Vagina (tissue), 2 donors: ENCODE results near the gene ZSCAN1. TPM values are rescaled to one million over a fixed set of nuclear protein-coding genes. Genes with fewer than 3 reads are reported as not detected.

Experiments
- DNase-seq, 2 donors: peaks; one replicate each; pipeline ENCODE4 v3.0.0-alpha.2; 2017; ENCODE audit errors: extremely low spot score in 2 of 2
- H3K27ac ChIP-seq: fragments of 200-600 bp; sonication (generic); one replicate; pipeline ENCODE4 v1.5.1; 2019
- H3K27me3 ChIP-seq: fragments of 200-600 bp; sonication (generic); one replicate; pipeline ENCODE4 v1.5.1; 2019
- H3K36me3 ChIP-seq, 2 donors: fragments of 200-600 bp; sonication (generic); one replicate each; pipeline ENCODE4 v1.5.1; 2017 to 2019
- H3K4me1 ChIP-seq: fragments of 200-600 bp; sonication (generic); one replicate; pipeline ENCODE4 v1.5.1; 2019
- H3K4me3 ChIP-seq, 2 donors: fragments of 200-600 bp; sonication (generic); 1 replicate in 1 of 2; 2 replicates in 1 of 2; pipeline ENCODE4 v1.5.1; 2016 to 2019
- H3K9me3 ChIP-seq: fragments of 200-600 bp; sonication (generic); one replicate; pipeline ENCODE4 v1.5.1; 2019
- CTCF ChIP-seq, 3 experiments: fragments of 450-650 bp in 2 of 3; fragments of 200-600 bp in 1 of 3; sonication (generic) in 1 of 3; IDR thresholded peaks; one replicate each; pipeline ENCODE4 v1.5.1; 2017 to 2019; ENCODE audit warnings: antibody characterized with exemption in 3 of 3, mild to moderate bottlenecking in 2 of 3, moderate library complexity in 2 of 3
- POLR2A ChIP-seq, 2 donors: fragments of 450-650 bp; IDR thresholded peaks; one replicate each; pipeline ENCODE4 v1.6.1; 2017; ENCODE audit warnings: antibody characterized with exemption in 2 of 2, mild to moderate bottlenecking in 2 of 2, moderate library complexity in 2 of 2
- POLR2AphosphoS5 ChIP-seq, 2 donors: sonication (generic); formaldehyde crosslinking; IDR thresholded peaks; one replicate each; pipeline ENCODE4 v1.9.0; 2017; ENCODE audit warnings: antibody characterized with exemption in 2 of 2, mild to moderate bottlenecking in 2 of 2, low read depth in 1 of 2; ENCODE audit not compliant: insufficient read depth in 1 of 2
- intact Hi-C: fragments of 100-400 bp; cut with DNase I; formaldehyde crosslinking; loops from one replicate; pipeline ENCODE4 v1.15.1; 2023
- total RNA-seq: library from RNA; depleted of rRNA; stranded (reverse); fragments of >200 nt; gene quantifications from one replicate; pipeline ENCODE4 v1.2.3, GENCODE V29; 2016

The ZSCAN1 gene
- total RNA-seq, 1 donor from 2014 or later: not detected

- H3K27ac ChIP-seq: no peak overlapping the region
- no peak for DNase-seq
- no peaks in the 10 kb centered on the region for H3K27me3 ChIP-seq
- TF ChIP-seq POLR2A (IDR thresholded peaks at IDR 0.05) (no peak), CTCF (IDR thresholded peaks at IDR 0.05) (no peak), POLR2AphosphoS5 (IDR thresholded peaks at IDR 0.05; ENCODE audit: insufficient read depth in 1 of 2, low read depth in 1 of 2) (no peak)
- no peak overlapping the region for H3K4me3 ChIP-seq
- intact Hi-C loops: no loop called here
- peaks cover 12% of the 10 kb centered on the region for H3K9me3 ChIP-seq
- no peaks in the 10 kb centered on the region for H3K36me3 ChIP-seq
- H3K4me1 ChIP-seq: peaks cover 3% of the 10 kb centered on the region
Measured at GRCh38 chr19:58053480-58054156, 19.8 kb downstream of the ZSCAN1 start.

GRCh38 chr19:58054901-58055874 lies 21.4 kb downstream of the ZSCAN1 start:
- intact Hi-C loops: no loop called here
- Histone ChIP-seq H3K9me3 (no peaks in the 10 kb centered on the region), H3K4me1 (peaks cover 14% of the 10 kb centered on the region), H3K4me3 (peak overlapping the region; percentile 23 to 36), H3K36me3 (no peaks in the 10 kb centered on the region), H3K27me3 (no peaks in the 10 kb centered on the region), H3K27ac (no peak overlapping the region)
- DNase-seq: no peak
- TF ChIP-seq CTCF (IDR thresholded peaks at IDR 0.05) (no peak), POLR2A (IDR thresholded peaks at IDR 0.05) (no peak), POLR2AphosphoS5 (IDR thresholded peaks at IDR 0.05; ENCODE audit: insufficient read depth in 1 of 2, low read depth in 1 of 2) (no peak)

- no peak for DNase-seq
- H3K36me3 ChIP-seq: no peaks in the 10 kb centered on the region
- H3K9me3 ChIP-seq: no peaks in the 10 kb centered on the region
- TF ChIP-seq POLR2A (IDR thresholded peaks at IDR 0.05) (no peak), POLR2AphosphoS5 (IDR thresholded peaks at IDR 0.05; ENCODE audit: insufficient read depth in 1 of 2, low read depth in 1 of 2) (no peak), CTCF (IDR thresholded peaks at IDR 0.05) (no peak)
- no peak overlapping the region for H3K4me3 ChIP-seq
- no peaks in the 10 kb centered on the region for H3K27me3 ChIP-seq
- peaks cover 15% of the 10 kb centered on the region for H3K4me1 ChIP-seq
- intact Hi-C loops: no loop called here
- H3K27ac ChIP-seq: no peak overlapping the region
Measured at GRCh38 chr19:58056261-58056660, 22.4 kb downstream of the ZSCAN1 start.

GRCh38 chr19:58056861-58057260 lies 23.0 kb downstream of the ZSCAN1 start:
- H3K9me3 ChIP-seq: no peaks in the 10 kb centered on the region
- DNase-seq: no peak
- TF ChIP-seq POLR2AphosphoS5 (IDR thresholded peaks at IDR 0.05; ENCODE audit: insufficient read depth in 1 of 2, low read depth in 1 of 2): no peak
- TF ChIP-seq CTCF (IDR thresholded peaks at IDR 0.05): no peak
- no peak for TF ChIP-seq POLR2A (IDR thresholded peaks at IDR 0.05)
- no peaks in the 10 kb centered on the region for H3K36me3 ChIP-seq
- H3K27ac ChIP-seq: no peak overlapping the region
- H3K4me1 ChIP-seq: peaks cover 15% of the 10 kb centered on the region
- no peaks in the 10 kb centered on the region for H3K27me3 ChIP-seq
- no peak overlapping the region for H3K4me3 ChIP-seq
- intact Hi-C loops: no loop called here
